HCT116 (cell line): Measurements from ENCODE around the gene A4GNT. TPM values are rescaled to one million over a fixed set of nuclear protein-coding genes. Genes with fewer than 3 reads are reported as not detected.
A peak's percentile ranks its signal among the peaks of the same experiment; 100 is the strongest.

Source experiments
- ATAC-seq: fragments of 200-7000 bp; cut with Tn5 transposase; 2 replicates; pipeline ENCODE4 v1.9.1; 2020; ENCODE audit warnings: mild to moderate bottlenecking, moderate library complexity
- BruUV-seq: library from RNA; stranded (reverse); fragments of 400-500 nt; replicated peaks from 2 replicates; lab custom pipeline; 2021; lab: Mats Ljungman, UMichigan
- CTCF ChIA-PET: fragments of 300-600 bp; sonication (Branson Sonifier 250); formaldehyde crosslinking; loops from one replicate; lab custom pipeline; 2021; ENCODE audit warnings: antibody characterized with exemption; lab: Charles Lee
- POLR2A ChIA-PET: fragments of 300-600, 350-600 bp; sonication (Branson Sonifier 250); formaldehyde crosslinking; loops from one replicate; lab custom pipeline; 2021; ENCODE audit warnings: antibody characterized with exemption; lab: Charles Lee
- RAD21 ChIA-PET, 2 experiments: fragments of 300-600 bp; sonication (Branson Sonifier 250); formaldehyde crosslinking; loops; one replicate each; lab custom pipeline; 2023; ENCODE audit warnings: low total read pairs in 2 of 2; ENCODE audit not compliant: uncharacterized antibody in 2 of 2, unreplicated experiment in 2 of 2, low non-redundant PET in 1 of 2; lab: Charles Lee
- DNase-seq: peaks from one replicate; pipeline ENCODE4 v3.0.0-alpha.2; 2010; ENCODE audit warnings: low read depth, low spot score
- H2AFZ ChIP-seq: fragments of 200-600 bp; shearing (Covaris generic), sonication (generic); 2 replicates; pipeline ENCODE4 v1.6.1; 2017; ENCODE audit warnings: low read depth, mixed run types, mixed read lengths, antibody characterized with exemption, low read length; ENCODE audit not compliant: poor library complexity, severe bottlenecking
- H3K27ac ChIP-seq: 2 replicates; pipeline ENCODE4 v1.5.1; 2012; ENCODE audit warnings: low read depth, low read length
- H3K27me3 ChIP-seq: fragments of 200-600 bp; sonication (generic); 2 replicates; pipeline ENCODE4 v1.6.1; 2016; ENCODE audit warnings: mixed run types, low read length, mixed read lengths; ENCODE audit not compliant: insufficient read depth
- H3K36me3 ChIP-seq, 2 experiments: fragments of 200-500 bp in 1 of 2; fragments of 200-600 bp in 1 of 2; sonication (Bioruptor generic) in 1 of 2; sonication (generic) in 1 of 2; 2 replicates each; pipeline versions ENCODE4 v1.5.1 to v1.6.1; 2014 to 2016; ENCODE audit warnings: low read length in 2 of 2, inconsistent platforms in 1 of 2, mixed read lengths in 1 of 2, mixed run types in 1 of 2; ENCODE audit not compliant: insufficient read depth in 2 of 2, control insufficient read depth in 1 of 2
- H3K4me1 ChIP-seq, 2 experiments: fragments of 200-600 bp in 1 of 2; sonication (generic) in 1 of 2; 2 replicates each; pipeline versions ENCODE4 v1.5.1 to v1.6.1; 2012 to 2017; ENCODE audit warnings: low read length in 2 of 2, inconsistent platforms in 1 of 2, mild to moderate bottlenecking in 1 of 2, mixed read lengths in 1 of 2, mixed run types in 1 of 2, moderate library complexity in 1 of 2; ENCODE audit not compliant: insufficient read depth in 2 of 2, control insufficient read depth in 1 of 2
- H3K4me2 ChIP-seq: fragments of 200-600 bp; sonication (generic); 2 replicates; pipeline ENCODE4 v1.6.1; 2017; ENCODE audit warnings: mixed run types, low read length, mixed read lengths
- H3K4me3 ChIP-seq, 2 experiments: fragments of 200-600 bp in 1 of 2; sonication (generic) in 1 of 2; replicated peaks in 1 of 2; 2 replicates each; pipeline ENCODE4 v1.5.1; 2011 to 2016; ENCODE audit warnings: low read length in 2 of 2, control low read depth in 1 of 2, low read depth in 1 of 2, mild to moderate bottlenecking in 1 of 2, mixed read lengths in 1 of 2, mixed run types in 1 of 2
- H3K79me2 ChIP-seq: fragments of 200-600 bp; sonication (generic); 2 replicates; pipeline ENCODE4 v1.6.1; 2017; ENCODE audit warnings: mild to moderate bottlenecking, mixed run types, low read length, moderate library complexity, mixed read lengths; ENCODE audit not compliant: insufficient read depth
- H3K9ac ChIP-seq: fragments of 200-600 bp; sonication (generic); 2 replicates; pipeline ENCODE4 v1.6.1; 2016; ENCODE audit warnings: low read length, mixed read lengths
- H3K9me2 ChIP-seq: fragments of 200-600 bp; sonication (generic), shearing (Covaris generic); 2 replicates; pipeline ENCODE4 v1.6.1; 2017; ENCODE audit warnings: mixed run types, mild to moderate bottlenecking, moderate library complexity; ENCODE audit not compliant: insufficient read depth
- H3K9me3 ChIP-seq, 2 experiments: fragments of 200-500 bp in 1 of 2; fragments of 200-600 bp in 1 of 2; sonication (Bioruptor generic) in 1 of 2; sonication (generic) in 1 of 2; 2 replicates each; pipeline ENCODE4 v1.6.1; 2014 to 2017; ENCODE audit warnings: low read length in 2 of 2, mixed read lengths in 2 of 2, inconsistent platforms in 1 of 2, low read depth in 1 of 2, mild to moderate bottlenecking in 1 of 2, mixed run types in 1 of 2, moderate library complexity in 1 of 2; ENCODE audit not compliant: control insufficient read depth in 1 of 2, insufficient read depth in 1 of 2
- H4K20me1 ChIP-seq: fragments of 200-600 bp; sonication (generic), shearing (Covaris generic); 2 replicates; pipeline ENCODE4 v1.6.1; 2017; ENCODE audit warnings: mixed run types, mild to moderate bottlenecking, moderate library complexity; ENCODE audit not compliant: insufficient read depth
- CBX3 ChIP-seq: IDR thresholded peaks from 2 replicates; pipeline ENCODE4 v1.6.1; 2012; ENCODE audit warnings: low read depth
- CEBPB ChIP-seq: IDR thresholded peaks from 2 replicates; pipeline ENCODE4 v1.6.1; 2012; ENCODE audit warnings: low read depth
- CTCF ChIP-seq, 3 experiments: fragments of 200-600 bp in 1 of 3; sonication (generic) in 1 of 3; IDR thresholded peaks in 2 of 3; conservative IDR thresholded peaks in 1 of 3; 2 replicates each; pipeline ENCODE4 v1.5.1; 2012 to 2017; ENCODE audit warnings: low read depth in 2 of 3, low read length in 2 of 3, antibody characterized with exemption in 1 of 3, borderline replicate concordance in 1 of 3, control low read depth in 1 of 3, mild to moderate bottlenecking in 1 of 3, mixed read lengths in 1 of 3, mixed run types in 1 of 3, moderate library complexity in 1 of 3; ENCODE audit not compliant: insufficient read depth in 1 of 3
- EGR1 ChIP-seq: IDR thresholded peaks from 2 replicates; pipeline ENCODE4 v1.6.1; 2012; ENCODE audit warnings: low read depth
- ELF1 ChIP-seq: IDR thresholded peaks from 2 replicates; pipeline ENCODE4 v1.6.1; 2012; ENCODE audit warnings: low read depth, borderline replicate concordance
- EZH2 ChIP-seq: fragments of 200-600 bp; sonication (generic); IDR thresholded peaks from 2 replicates; pipeline ENCODE4 v1.6.1; 2017; ENCODE audit warnings: antibody characterized with exemption, mixed run types
- JUND ChIP-seq: IDR thresholded peaks from 2 replicates; pipeline ENCODE4 v1.6.1; 2012
- MAX ChIP-seq: IDR thresholded peaks from 2 replicates; pipeline ENCODE4 v1.6.1; 2012
- POLR2A ChIP-seq: IDR thresholded peaks from 2 replicates; pipeline ENCODE4 v1.7.0; 2011; ENCODE audit warnings: borderline replicate concordance; ENCODE audit not compliant: insufficient read depth, insufficient read length; ENCODE audit errors: extremely low read depth
- RAD21 ChIP-seq: IDR thresholded peaks from 2 replicates; pipeline ENCODE4 v1.6.1; 2012; ENCODE audit warnings: low read depth, mild to moderate bottlenecking
- TCF7L2 ChIP-seq: IDR thresholded peaks from 2 replicates; pipeline ENCODE4 v1.7.0; 2011; ENCODE audit warnings: borderline replicate concordance, inconsistent platforms; ENCODE audit not compliant: insufficient read depth, insufficient read length; ENCODE audit errors: extremely low read depth
- YY1 ChIP-seq: IDR thresholded peaks from 2 replicates; pipeline ENCODE4 v1.6.1; 2011; ENCODE audit warnings: low read length, low read depth, moderate library complexity, mild to moderate bottlenecking; ENCODE audit not compliant: insufficient replicate concordance; ENCODE audit errors: extremely low read depth
- ZFX ChIP-seq: fragments of 450-650 bp; IDR thresholded peaks from 2 replicates; pipeline ENCODE4 v1.6.1; 2017
- intact Hi-C: fragments of 100-400 bp; cut with micrococcal nuclease; formaldehyde crosslinking; loops from 2 replicates; pipeline ENCODE4 v1.10.0; 2022
- total RNA-seq: library from RNA; stranded (reverse); gene quantifications from one replicate; pipeline ENCODE4 v1.2.1, GENCODE V29; 2021; ENCODE audit not compliant: unreplicated experiment
- TF ChIP-seq, protein P1 (sequence below): IDR thresholded peaks from 2 replicates; pipeline ENCODE4 v1.6.1; 2012; ENCODE audit warnings: low read depth

A4GNT gene
- total RNA-seq, 1 experiment from 2014 or later: not detected

DNA sequence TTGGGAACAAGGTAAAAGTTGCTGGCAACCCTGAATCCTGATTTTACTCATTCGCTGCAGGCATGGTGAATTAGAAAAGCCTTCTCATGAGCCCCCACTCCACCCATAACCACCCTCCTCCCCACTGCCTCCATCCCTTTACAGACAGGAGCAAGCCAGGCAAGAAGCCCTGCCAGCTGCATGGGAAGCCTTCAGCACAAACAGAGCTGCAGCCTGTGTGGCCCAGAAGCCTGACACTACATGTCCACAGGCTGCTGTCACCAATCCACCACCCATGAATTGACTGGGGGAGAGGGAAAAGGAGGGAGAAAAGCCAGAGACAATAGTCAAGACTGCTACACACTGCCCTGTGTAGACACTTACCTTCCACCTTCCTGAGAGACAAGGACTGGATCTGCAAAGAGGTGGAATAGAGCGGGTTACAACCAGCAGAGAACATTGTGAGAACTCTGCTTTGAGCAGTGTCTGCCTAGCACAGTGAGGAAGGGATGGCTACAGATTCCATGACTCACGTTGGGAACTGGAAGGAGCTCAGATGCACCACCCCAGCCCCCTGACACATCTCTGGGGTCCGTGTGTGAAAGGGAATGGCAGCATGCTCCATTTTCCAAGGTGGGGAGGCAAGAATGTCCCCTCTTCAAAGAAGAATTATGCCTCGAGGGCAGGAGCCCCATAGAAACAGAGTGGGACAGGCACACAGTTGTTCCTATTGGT lies 50.7 kb downstream of the A4GNT start:
- no peak for TF ChIP-seq CTCF (IDR thresholded peaks at IDR 0.05 in 2 of 3, conservative IDR thresholded peaks at IDR 0.05 in 1 of 3; ENCODE audit: borderline replicate concordance in 1 of 3, insufficient read depth in 1 of 3, low read depth in 2 of 3, low read length in 2 of 3)
- no peak for TF ChIP-seq ELF1
- no peak for TF ChIP-seq CEBPB
- no peak for TF ChIP-seq EZH2
- Histone ChIP-seq H2AFZ (no peak overlapping the region), H3K4me1 (peaks cover 27 to 48% of the 10 kb centered on the region in 2 experiments), H3K4me3 (no peak overlapping the region), H3K36me3 (peaks cover 6% of the 10 kb centered on the region in 2 experiments; a peak in 1 of 4 replicates), H3K79me2 (no peaks in the 10 kb centered on the region), H4K20me1 (no peaks in the 10 kb centered on the region), H3K9ac (no peak overlapping the region), H3K27me3 (no peaks in the 10 kb centered on the region), H3K9me3 (no peaks in the 10 kb centered on the region), H3K27ac (no peak overlapping the region), H3K4me2 (peak overlapping the region; percentile 45), H3K9me2 (no peaks in the 10 kb centered on the region)
- BruUV-seq: no TSS peak
- ATAC-seq (no peak), DNase-seq (no peak)
- RAD21 ChIA-PET: no interaction called here
- intact Hi-C loops: no loop called here
- POLR2A ChIA-PET: no interaction called here
- CTCF ChIA-PET: interaction anchor here (1.6 kb wide), 1 partner anchor 20 kb away, joined by 3 read pairs; no protein-coding TSS in a partner anchor

GRCh38 chr3:138079901-138080300 lies 52.3 kb downstream of the A4GNT start:
- Histone ChIP-seq H3K4me1 (peaks cover 27 to 48% of the 10 kb centered on the region in 2 experiments), H3K9ac (no peak overlapping the region), H2AFZ (no peak overlapping the region), H3K9me3 (no peaks in the 10 kb centered on the region)
- BruUV-seq: no TSS peak
- TF ChIP-seq RAD21 (no peak), EGR1 (no peak), POLR2A (no peak), CBX3 (no peak), JUND (no peak), YY1 (no peak), MAX (no peak), CEBPB (no peak), ZFX (no peak), TCF7L2 (no peak)
- TF ChIP-seq, protein P1, sequence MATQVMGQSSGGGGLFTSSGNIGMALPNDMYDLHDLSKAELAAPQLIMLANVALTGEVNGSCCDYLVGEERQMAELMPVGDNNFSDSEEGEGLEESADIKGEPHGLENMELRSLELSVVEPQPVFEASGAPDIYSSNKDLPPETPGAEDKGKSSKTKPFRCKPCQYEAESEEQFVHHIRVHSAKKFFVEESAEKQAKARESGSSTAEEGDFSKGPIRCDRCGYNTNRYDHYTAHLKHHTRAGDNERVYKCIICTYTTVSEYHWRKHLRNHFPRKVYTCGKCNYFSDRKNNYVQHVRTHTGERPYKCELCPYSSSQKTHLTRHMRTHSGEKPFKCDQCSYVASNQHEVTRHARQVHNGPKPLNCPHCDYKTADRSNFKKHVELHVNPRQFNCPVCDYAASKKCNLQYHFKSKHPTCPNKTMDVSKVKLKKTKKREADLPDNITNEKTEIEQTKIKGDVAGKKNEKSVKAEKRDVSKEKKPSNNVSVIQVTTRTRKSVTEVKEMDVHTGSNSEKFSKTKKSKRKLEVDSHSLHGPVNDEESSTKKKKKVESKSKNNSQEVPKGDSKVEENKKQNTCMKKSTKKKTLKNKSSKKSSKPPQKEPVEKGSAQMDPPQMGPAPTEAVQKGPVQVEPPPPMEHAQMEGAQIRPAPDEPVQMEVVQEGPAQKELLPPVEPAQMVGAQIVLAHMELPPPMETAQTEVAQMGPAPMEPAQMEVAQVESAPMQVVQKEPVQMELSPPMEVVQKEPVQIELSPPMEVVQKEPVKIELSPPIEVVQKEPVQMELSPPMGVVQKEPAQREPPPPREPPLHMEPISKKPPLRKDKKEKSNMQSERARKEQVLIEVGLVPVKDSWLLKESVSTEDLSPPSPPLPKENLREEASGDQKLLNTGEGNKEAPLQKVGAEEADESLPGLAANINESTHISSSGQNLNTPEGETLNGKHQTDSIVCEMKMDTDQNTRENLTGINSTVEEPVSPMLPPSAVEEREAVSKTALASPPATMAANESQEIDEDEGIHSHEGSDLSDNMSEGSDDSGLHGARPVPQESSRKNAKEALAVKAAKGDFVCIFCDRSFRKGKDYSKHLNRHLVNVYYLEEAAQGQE: no peak
- TF ChIP-seq, all 23 proteins: peak for 0
- DNase-seq (no peak), ATAC-seq (no peak)
- H3K4me2 ChIP-seq: no peak overlapping the region
- ChIA-PET RAD21 (no interaction called here), POLR2A (no interaction called here), CTCF (no interaction called here)
- H3K79me2 ChIP-seq: no peaks in the 10 kb centered on the region
- H3K9me2 ChIP-seq: no peaks in the 10 kb centered on the region
- no peak overlapping the region for H3K4me3 ChIP-seq
- peaks cover 6% of the 10 kb centered on the region in 2 experiments; a peak in 1 of 4 replicates for H3K36me3 ChIP-seq
- no peaks in the 10 kb centered on the region for H4K20me1 ChIP-seq
- H3K27me3 ChIP-seq: no peaks in the 10 kb centered on the region
- intact Hi-C loops: no loop called here
- H3K27ac ChIP-seq: no peak overlapping the region
